Ammon's horn (tissue), 1 donor: Measurements from ENCODE around the gene LSAMP.
"Not testable (repeated sequence)": the region's sequence is repeated elsewhere in the genome, so short reads cannot be mapped to it uniquely, and the experiment has no call there.

Experiments used
- DNase-seq: peaks from one replicate; pipeline ENCODE4 v3.0.0-alpha.2; 2016; ENCODE audit warnings: low spot score

LSAMP gene

GRCh38 chr3:116103868-116104530 lies 341.3 kb downstream of the LSAMP start:
- DNase-seq, result no peak

- no peak for DNase-seq
Observed at GRCh38 chr3:116102037-116102436, 343.2 kb downstream of the LSAMP start.

- DNase-seq, result no peak
Observed at GRCh38 chr3:116097226-116097625, 348.1 kb downstream of the LSAMP start.

- no peak for DNase-seq
Observed at GRCh38 chr3:116096631-116097030, 348.7 kb downstream of the LSAMP start.

GRCh38 chr3:116093374-116093773 lies 351.9 kb downstream of the LSAMP start:
- DNase-seq, result no peak

GRCh38 chr3:116087426-116087825 lies 357.9 kb downstream of the LSAMP start:
- DNase-seq, result no peak

- DNase-seq, result no peak
Observed at GRCh38 chr3:116084999-116085791, 360.1 kb downstream of the LSAMP start.

GRCh38 chr3:116083683-116084082 lies 361.6 kb downstream of the LSAMP start:
- DNase-seq, result no peak

- no peak for DNase-seq
Observed at GRCh38 chr3:116078561-116078960, 366.7 kb downstream of the LSAMP start.

- no peak for DNase-seq
Observed at GRCh38 chr3:116077557-116077956, 367.7 kb downstream of the LSAMP start.

- DNase-seq, result no peak
Observed at GRCh38 chr3:116077059-116077458, 368.2 kb downstream of the LSAMP start.

- DNase-seq, result not testable (repeated sequence)
Observed at GRCh38 chr3:116070516-116071278, 374.6 kb downstream of the LSAMP start.

GRCh38 chr3:116070061-116070460 lies 375.2 kb downstream of the LSAMP start:
- no peak for DNase-seq

GRCh38 chr3:116069024-116069423 lies 376.3 kb downstream of the LSAMP start:
- no peak for DNase-seq

GRCh38 chr3:116067326-116067725 lies 378.0 kb downstream of the LSAMP start:
- no peak for DNase-seq

- no peak for DNase-seq
Observed at GRCh38 chr3:116065501-116065900, 379.8 kb downstream of the LSAMP start.

GRCh38 chr3:116064646-116065045 lies 380.6 kb downstream of the LSAMP start:
- no peak for DNase-seq

GRCh38 chr3:116059421-116060096 lies 385.7 kb downstream of the LSAMP start:
- DNase-seq, result no peak

- DNase-seq, result no peak
Observed at GRCh38 chr3:116058844-116059243, 386.4 kb downstream of the LSAMP start.

GRCh38 chr3:116057400-116058006 lies 387.8 kb downstream of the LSAMP start:
- no peak for DNase-seq

- no peak for DNase-seq
Observed at GRCh38 chr3:116056280-116056679, 389.0 kb downstream of the LSAMP start.

- no peak for DNase-seq
Observed at GRCh38 chr3:116053017-116053416, 392.3 kb downstream of the LSAMP start.
